ENCODE data around the gene APEH. TPM values are rescaled to one million over a fixed set of nuclear protein-coding genes. Genes with fewer than 3 reads are reported as not detected.

The APEH gene
- total and polyA plus RNA-seq, 2 of the 13 experiments (the other 11 are each of a cell fraction or from before 2014, with no cell fraction given): 116 to 130 TPM

DNA sequence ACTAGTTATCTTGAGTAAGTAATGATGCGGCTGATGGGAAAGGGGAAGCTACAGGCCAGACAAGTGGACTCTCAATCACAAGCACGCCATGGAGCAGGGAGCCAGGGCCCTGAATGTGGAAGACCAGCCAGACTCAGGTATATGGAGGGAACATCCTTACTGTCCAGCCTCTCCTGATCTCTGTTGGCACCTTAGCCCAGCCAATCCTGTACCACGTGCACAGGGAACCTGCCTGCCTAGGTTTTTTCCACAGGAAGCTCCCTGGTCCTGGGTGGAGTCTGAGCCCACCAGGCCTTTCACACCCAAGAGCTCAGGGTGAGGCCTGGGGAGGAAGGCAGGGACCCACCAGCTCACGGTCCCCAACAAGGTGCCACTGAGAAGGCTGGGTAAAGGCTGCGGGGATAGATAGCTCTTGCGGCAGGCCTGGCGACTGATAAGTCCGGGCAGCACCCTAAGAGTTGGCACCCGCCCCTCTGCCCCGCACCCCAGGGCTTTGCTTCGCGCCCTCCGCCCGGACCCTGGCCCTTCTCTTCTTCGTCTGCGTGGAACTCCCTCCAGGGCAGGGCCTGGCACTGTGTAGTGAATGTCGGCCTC is 933 bp upstream of the APEH start (continued):
- TF ChIP-seq EZH2 (conservative IDR thresholded peaks at IDR 0.05; ENCODE audit: low read depth, low read length) (no peak), CAMTA2 (CRISPR knock-in tag; IDR thresholded peaks at IDR 0.05; ENCODE audit: borderline replicate concordance) (peak; percentile 29; the same call in 1 of the 2 replicates), ZNF546 (CRISPR knock-in tag; conservative IDR thresholded peaks at IDR 0.05) (0 out of 2 replicates have a peak, but pooled peaks have one; percentile 27), ZBTB7B (CRISPR knock-in tag; IDR thresholded peaks at IDR 0.05) (no peak), POLR2AphosphoS5 (IDR thresholded peaks at IDR 0.05; ENCODE audit: low read depth, low read length) (peak; percentile 10; the same call in 1 of the 2 replicates), ZNF256 (CRISPR knock-in tag; conservative IDR thresholded peaks at IDR 0.05) (0 out of 2 replicates have a peak, but pooled peaks have one; percentile 5), ESRRA (CRISPR knock-in tag; IDR thresholded peaks at IDR 0.05; ENCODE audit: low read depth) (no peak)
- TF ChIP-seq, protein P1, sequence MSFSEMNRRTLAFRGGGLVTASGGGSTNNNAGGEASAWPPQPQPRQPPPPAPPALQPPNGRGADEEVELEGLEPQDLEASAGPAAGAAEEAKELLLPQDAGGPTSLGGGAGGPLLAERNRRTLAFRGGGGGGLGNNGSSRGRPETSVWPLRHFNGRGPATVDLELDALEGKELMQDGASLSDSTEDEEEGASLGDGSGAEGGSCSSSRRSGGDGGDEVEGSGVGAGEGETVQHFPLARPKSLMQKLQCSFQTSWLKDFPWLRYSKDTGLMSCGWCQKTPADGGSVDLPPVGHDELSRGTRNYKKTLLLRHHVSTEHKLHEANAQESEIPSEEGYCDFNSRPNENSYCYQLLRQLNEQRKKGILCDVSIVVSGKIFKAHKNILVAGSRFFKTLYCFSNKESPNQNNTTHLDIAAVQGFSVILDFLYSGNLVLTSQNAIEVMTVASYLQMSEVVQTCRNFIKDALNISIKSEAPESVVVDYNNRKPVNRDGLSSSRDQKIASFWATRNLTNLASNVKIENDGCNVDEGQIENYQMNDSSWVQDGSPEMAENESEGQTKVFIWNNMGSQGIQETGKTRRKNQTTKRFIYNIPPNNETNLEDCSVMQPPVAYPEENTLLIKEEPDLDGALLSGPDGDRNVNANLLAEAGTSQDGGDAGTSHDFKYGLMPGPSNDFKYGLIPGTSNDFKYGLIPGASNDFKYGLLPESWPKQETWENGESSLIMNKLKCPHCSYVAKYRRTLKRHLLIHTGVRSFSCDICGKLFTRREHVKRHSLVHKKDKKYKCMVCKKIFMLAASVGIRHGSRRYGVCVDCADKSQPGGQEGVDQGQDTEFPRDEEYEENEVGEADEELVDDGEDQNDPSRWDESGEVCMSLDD (CRISPR knock-in tag; IDR thresholded peaks at IDR 0.05; ENCODE audit: borderline replicate concordance): peak; percentile 51; the same call in 1 of the 2 replicates
- TF ChIP-seq, protein P2, sequence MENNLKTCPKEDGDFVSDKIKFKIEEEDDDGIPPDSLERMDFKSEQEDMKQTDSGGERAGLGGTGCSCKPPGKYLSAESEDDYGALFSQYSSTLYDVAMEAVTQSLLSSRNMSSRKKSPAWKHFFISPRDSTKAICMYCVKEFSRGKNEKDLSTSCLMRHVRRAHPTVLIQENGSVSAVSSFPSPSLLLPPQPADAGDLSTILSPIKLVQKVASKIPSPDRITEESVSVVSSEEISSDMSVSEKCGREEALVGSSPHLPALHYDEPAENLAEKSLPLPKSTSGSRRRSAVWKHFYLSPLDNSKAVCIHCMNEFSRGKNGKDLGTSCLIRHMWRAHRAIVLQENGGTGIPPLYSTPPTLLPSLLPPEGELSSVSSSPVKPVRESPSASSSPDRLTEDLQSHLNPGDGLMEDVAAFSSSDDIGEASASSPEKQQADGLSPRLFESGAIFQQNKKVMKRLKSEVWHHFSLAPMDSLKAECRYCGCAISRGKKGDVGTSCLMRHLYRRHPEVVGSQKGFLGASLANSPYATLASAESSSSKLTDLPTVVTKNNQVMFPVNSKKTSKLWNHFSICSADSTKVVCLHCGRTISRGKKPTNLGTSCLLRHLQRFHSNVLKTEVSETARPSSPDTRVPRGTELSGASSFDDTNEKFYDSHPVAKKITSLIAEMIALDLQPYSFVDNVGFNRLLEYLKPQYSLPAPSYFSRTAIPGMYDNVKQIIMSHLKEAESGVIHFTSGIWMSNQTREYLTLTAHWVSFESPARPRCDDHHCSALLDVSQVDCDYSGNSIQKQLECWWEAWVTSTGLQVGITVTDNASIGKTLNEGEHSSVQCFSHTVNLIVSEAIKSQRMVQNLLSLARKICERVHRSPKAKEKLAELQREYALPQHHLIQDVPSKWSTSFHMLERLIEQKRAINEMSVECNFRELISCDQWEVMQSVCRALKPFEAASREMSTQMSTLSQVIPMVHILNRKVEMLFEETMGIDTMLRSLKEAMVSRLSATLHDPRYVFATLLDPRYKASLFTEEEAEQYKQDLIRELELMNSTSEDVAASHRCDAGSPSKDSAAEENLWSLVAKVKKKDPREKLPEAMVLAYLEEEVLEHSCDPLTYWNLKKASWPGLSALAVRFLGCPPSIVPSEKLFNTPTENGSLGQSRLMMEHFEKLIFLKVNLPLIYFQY (CRISPR knock-in tag; IDR thresholded peaks at IDR 0.05; ENCODE audit: borderline replicate concordance): no peak
- TF ChIP-seq, protein P3, sequence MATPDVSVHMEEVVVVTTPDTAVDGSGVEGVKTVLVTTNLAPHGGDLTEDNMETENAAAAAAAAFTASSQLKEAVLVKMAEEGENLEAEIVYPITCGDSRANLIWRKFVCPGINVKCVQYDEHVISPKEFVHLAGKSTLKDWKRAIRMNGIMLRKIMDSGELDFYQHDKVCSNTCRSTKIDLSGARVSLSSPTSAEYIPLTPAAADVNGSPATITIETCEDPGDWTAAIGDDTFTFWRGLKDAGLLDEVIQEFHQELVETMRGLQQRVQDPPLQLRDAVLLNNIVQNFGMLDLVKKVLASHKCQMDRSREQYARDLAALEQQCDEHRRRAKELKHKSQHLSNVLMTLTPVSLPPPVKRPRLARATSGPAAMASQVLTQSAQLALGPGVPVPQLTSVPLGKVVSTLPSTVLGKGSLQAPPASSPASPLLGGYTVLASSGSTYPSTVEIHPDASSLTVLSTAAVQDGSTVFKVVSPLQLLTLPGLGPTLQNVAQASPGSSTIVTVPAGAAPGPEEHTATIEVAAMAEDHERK (CRISPR knock-in tag; IDR thresholded peaks at IDR 0.05; ENCODE audit: low read depth): no peak
- TF ChIP-seq, protein P4, sequence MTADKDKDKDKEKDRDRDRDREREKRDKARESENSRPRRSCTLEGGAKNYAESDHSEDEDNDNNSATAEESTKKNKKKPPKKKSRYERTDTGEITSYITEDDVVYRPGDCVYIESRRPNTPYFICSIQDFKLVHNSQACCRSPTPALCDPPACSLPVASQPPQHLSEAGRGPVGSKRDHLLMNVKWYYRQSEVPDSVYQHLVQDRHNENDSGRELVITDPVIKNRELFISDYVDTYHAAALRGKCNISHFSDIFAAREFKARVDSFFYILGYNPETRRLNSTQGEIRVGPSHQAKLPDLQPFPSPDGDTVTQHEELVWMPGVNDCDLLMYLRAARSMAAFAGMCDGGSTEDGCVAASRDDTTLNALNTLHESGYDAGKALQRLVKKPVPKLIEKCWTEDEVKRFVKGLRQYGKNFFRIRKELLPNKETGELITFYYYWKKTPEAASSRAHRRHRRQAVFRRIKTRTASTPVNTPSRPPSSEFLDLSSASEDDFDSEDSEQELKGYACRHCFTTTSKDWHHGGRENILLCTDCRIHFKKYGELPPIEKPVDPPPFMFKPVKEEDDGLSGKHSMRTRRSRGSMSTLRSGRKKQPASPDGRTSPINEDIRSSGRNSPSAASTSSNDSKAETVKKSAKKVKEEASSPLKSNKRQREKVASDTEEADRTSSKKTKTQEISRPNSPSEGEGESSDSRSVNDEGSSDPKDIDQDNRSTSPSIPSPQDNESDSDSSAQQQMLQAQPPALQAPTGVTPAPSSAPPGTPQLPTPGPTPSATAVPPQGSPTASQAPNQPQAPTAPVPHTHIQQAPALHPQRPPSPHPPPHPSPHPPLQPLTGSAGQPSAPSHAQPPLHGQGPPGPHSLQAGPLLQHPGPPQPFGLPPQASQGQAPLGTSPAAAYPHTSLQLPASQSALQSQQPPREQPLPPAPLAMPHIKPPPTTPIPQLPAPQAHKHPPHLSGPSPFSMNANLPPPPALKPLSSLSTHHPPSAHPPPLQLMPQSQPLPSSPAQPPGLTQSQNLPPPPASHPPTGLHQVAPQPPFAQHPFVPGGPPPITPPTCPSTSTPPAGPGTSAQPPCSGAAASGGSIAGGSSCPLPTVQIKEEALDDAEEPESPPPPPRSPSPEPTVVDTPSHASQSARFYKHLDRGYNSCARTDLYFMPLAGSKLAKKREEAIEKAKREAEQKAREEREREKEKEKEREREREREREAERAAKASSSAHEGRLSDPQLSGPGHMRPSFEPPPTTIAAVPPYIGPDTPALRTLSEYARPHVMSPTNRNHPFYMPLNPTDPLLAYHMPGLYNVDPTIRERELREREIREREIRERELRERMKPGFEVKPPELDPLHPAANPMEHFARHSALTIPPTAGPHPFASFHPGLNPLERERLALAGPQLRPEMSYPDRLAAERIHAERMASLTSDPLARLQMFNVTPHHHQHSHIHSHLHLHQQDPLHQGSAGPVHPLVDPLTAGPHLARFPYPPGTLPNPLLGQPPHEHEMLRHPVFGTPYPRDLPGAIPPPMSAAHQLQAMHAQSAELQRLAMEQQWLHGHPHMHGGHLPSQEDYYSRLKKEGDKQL (CRISPR knock-in tag; IDR thresholded peaks at IDR 0.05; ENCODE audit: low read depth): 0 out of 2 replicates have a peak, but pooled peaks have one; percentile 10
- TF ChIP-seq, protein P5, sequence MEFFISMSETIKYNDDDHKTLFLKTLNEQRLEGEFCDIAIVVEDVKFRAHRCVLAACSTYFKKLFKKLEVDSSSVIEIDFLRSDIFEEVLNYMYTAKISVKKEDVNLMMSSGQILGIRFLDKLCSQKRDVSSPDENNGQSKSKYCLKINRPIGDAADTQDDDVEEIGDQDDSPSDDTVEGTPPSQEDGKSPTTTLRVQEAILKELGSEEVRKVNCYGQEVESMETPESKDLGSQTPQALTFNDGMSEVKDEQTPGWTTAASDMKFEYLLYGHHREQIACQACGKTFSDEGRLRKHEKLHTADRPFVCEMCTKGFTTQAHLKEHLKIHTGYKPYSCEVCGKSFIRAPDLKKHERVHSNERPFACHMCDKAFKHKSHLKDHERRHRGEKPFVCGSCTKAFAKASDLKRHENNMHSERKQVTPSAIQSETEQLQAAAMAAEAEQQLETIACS (CRISPR knock-in tag; IDR thresholded peaks at IDR 0.05): 0 out of 2 replicates have a peak, but pooled peaks have one; percentile 49
- TF ChIP-seq, protein P6, sequence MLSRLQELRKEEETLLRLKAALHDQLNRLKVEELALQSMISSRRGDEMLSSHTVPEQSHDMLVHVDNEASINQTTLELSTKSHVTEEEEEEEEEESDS (CRISPR knock-in tag; IDR thresholded peaks at IDR 0.05; ENCODE audit: borderline replicate concordance): no peak
